Skeletal muscle satellite cell (primary cell): ENCODE measurements around the gene PTPRC.

Experiments used
- H3K27me3 ChIP-seq: 2 replicates; pipeline ENCODE4 v1.7.0; 2013; ENCODE audit warnings: low read length; ENCODE audit not compliant: control insufficient read depth, insufficient read depth
- H3K36me3 ChIP-seq: 2 replicates; pipeline ENCODE4 v1.7.0; 2013; ENCODE audit warnings: mild to moderate bottlenecking, control low read depth, low read length; ENCODE audit not compliant: insufficient read depth
- H3K4me1 ChIP-seq: 2 replicates; pipeline ENCODE4 v1.7.0; 2013; ENCODE audit warnings: low read length; ENCODE audit not compliant: control insufficient read depth, insufficient read depth
- H3K4me2 ChIP-seq: 2 replicates; pipeline ENCODE4 v1.7.0; 2013; ENCODE audit warnings: mild to moderate bottlenecking, low read length
- H3K4me3 ChIP-seq: 2 replicates; pipeline ENCODE4 v1.7.0; 2013; ENCODE audit warnings: low read length
- H3K9ac ChIP-seq: 2 replicates; pipeline ENCODE4 v1.7.0; 2013; ENCODE audit warnings: mild to moderate bottlenecking, low read depth, low read length, moderate library complexity
- H3K9me3 ChIP-seq: replicated peaks from 2 replicates; pipeline ENCODE4 v1.7.0; 2013; ENCODE audit warnings: mild to moderate bottlenecking, control low read depth, low read length

Gene PTPRC

DNA sequence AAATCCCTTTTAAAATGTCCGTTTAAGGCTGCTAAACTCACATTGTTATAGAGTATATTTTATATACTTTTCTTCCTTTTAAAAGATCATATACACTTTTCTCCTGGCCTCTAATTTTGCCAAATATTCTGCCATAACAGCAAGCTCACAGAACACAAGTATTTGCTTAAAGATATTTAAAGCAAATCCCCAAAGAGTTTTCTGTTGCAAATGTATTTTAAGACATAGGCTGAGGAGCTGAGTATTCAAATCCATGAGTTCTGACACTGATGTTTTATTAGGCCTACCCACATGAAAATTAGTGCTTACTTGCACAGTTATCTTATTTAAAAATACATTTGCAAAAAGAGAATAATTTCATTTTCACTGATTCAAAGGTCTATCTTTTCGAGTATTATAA is 1.7 kb upstream of the PTPRC start:
- Histone ChIP-seq H3K27me3 (no peaks in the 10 kb centered on the region), H3K9me3 (no peaks in the 10 kb centered on the region), H3K4me3 (no peak overlapping the region), H3K36me3 (no peaks in the 10 kb centered on the region), H3K4me1 (peaks cover 10% of the 10 kb centered on the region), H3K9ac (no peak overlapping the region), H3K4me2 (no peak overlapping the region)

DNA sequence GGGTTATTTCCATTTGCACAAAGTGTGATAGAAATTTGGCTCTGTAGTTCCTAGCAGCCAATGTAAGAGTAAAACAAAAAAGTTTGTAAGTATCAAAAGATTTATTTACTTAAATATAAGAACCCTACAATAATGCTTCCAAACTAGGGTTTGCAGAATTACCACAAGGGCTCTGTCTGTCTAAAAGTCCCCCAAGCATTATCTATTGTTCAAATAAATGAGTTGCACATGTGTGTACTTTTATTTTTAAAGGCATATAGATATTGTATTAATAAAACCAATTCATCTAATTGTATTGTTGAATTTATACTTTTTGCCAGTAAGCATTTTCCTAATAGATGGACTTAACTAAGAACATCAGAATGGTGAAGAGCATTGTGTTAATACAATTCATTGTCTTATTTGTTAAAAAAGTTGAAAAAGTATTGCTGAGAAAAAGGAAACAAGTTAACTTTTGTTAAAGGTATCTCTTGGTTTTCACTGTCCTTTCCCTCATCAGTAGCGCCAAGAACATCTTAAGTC is 863 bp upstream of the PTPRC start:
- Histone ChIP-seq H3K4me3 (no peak overlapping the region), H3K27me3 (no peaks in the 10 kb centered on the region), H3K4me1 (peaks cover 10% of the 10 kb centered on the region), H3K9me3 (no peaks in the 10 kb centered on the region), H3K4me2 (no peak overlapping the region), H3K36me3 (no peaks in the 10 kb centered on the region), H3K9ac (no peak overlapping the region)

GRCh38 chr1:198638441-198638840 is 399 bp upstream of the PTPRC start:
- H3K4me1 ChIP-seq, result peaks cover 10% of the 10 kb centered on the region
- no peaks in the 10 kb centered on the region for H3K36me3 ChIP-seq
- no peak overlapping the region for H3K4me2 ChIP-seq
- no peaks in the 10 kb centered on the region for H3K27me3 ChIP-seq
- no peaks in the 10 kb centered on the region for H3K9me3 ChIP-seq
- no peak overlapping the region for H3K4me3 ChIP-seq
- H3K9ac ChIP-seq, result no peak overlapping the region

DNA sequence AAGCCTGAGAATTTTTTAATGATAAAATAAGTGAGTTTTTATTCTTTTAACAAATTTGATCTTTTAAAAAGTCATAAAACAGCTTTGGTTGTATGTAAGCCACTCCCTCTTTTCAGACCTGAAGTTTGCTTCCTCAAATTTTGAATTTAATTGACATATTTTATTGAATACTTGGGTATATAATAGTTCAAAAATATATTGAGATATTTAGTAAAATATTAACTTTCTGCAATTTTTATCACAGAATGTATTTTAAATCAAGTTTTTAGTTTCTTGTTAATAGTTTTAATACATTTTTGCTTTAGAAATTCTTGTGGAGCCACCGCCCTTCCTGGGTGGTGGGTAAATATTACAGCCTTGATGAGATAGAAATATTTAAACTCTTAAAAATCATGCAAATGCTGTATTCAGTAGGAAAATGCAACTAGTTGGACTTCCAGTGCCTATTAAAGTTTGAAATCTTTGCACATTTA is 867 bp downstream of the PTPRC start:
- no peaks in the 10 kb centered on the region for H3K36me3 ChIP-seq
- H3K4me2 ChIP-seq, result no peak overlapping the region
- peaks cover 10% of the 10 kb centered on the region for H3K4me1 ChIP-seq
- no peaks in the 10 kb centered on the region for H3K27me3 ChIP-seq
- no peaks in the 10 kb centered on the region for H3K9me3 ChIP-seq
- H3K9ac ChIP-seq, result no peak overlapping the region
- no peak overlapping the region for H3K4me3 ChIP-seq

- no peaks in the 10 kb centered on the region for H3K9me3 ChIP-seq
- no peak overlapping the region for H3K4me3 ChIP-seq
- peaks cover 10% of the 10 kb centered on the region for H3K4me1 ChIP-seq
- no peaks in the 10 kb centered on the region for H3K36me3 ChIP-seq
- H3K4me2 ChIP-seq, result no peak overlapping the region
- H3K9ac ChIP-seq, result no peak overlapping the region
- H3K27me3 ChIP-seq, result no peaks in the 10 kb centered on the region
Observed at GRCh38 chr1:198640174-198640573, 1.3 kb downstream of the PTPRC start.

GRCh38 chr1:198641501-198641900 is 2.7 kb downstream of the PTPRC start:
- Histone ChIP-seq H3K36me3 (no peaks in the 10 kb centered on the region), H3K9me3 (no peaks in the 10 kb centered on the region), H3K9ac (no peak overlapping the region), H3K4me2 (no peak overlapping the region), H3K4me3 (no peak overlapping the region), H3K27me3 (no peaks in the 10 kb centered on the region), H3K4me1 (peaks cover 10% of the 10 kb centered on the region)

DNA sequence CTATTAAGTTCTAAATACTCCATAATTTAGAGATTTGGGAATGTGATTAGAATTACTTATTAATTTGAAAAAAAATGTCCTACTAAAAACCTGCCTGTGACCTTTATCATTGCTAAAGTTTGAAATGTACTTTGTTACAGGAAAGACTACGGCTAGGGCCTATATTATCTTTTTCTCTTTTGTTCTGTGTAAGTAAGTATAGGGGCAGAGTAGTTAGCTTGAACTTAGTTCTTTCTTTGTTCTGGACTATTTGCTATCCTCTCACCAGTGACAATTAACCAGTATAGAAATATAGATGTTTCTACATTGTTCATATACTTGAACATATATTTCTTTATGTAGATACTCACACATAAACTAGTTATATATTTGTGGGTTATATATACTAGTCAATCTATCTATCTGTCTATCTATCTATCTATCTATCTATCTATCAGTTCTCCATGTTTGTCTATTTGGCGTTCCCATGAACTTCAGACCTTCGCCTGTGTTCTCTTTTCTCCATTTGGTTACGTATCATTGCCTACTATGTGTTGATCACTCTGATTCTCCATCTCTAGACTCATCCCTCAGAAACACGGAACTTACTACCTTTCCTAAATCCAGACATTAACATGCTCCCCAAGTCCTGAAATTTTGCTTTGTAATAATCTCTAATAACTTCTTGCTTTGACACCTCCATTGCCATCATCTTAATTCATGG is 3.3 kb downstream of the PTPRC start:
- H3K4me1 ChIP-seq, result peaks cover 10% of the 10 kb centered on the region
- H3K9me3 ChIP-seq, result no peaks in the 10 kb centered on the region
- H3K36me3 ChIP-seq, result no peaks in the 10 kb centered on the region
- H3K4me2 ChIP-seq, result no peak overlapping the region
- H3K4me3 ChIP-seq, result no peak overlapping the region
- H3K27me3 ChIP-seq, result no peaks in the 10 kb centered on the region
- no peak overlapping the region for H3K9ac ChIP-seq

DNA sequence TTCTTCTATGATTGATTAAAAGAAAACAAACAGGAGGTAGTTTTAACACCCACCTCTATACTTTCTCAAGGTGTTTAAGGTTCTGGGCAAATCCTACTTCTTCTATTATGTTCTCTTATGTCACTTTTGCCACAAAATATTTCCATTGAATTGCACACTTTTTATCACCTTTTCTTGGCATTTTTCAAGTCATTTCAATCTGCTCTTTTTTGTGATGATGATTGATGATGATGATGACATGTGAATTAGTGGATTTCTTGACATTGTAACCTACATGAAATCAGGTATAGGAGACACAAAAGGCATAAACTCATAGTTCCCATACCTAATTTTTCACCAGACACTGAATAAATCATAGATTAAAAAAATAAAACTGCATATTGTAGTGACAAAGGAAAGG is 4.1 kb downstream of the PTPRC start:
- Histone ChIP-seq H3K36me3 (no peaks in the 10 kb centered on the region), H3K27me3 (no peaks in the 10 kb centered on the region), H3K9me3 (no peaks in the 10 kb centered on the region), H3K4me2 (no peak overlapping the region), H3K9ac (no peak overlapping the region), H3K4me3 (no peak overlapping the region), H3K4me1 (peaks cover 10% of the 10 kb centered on the region)

DNA sequence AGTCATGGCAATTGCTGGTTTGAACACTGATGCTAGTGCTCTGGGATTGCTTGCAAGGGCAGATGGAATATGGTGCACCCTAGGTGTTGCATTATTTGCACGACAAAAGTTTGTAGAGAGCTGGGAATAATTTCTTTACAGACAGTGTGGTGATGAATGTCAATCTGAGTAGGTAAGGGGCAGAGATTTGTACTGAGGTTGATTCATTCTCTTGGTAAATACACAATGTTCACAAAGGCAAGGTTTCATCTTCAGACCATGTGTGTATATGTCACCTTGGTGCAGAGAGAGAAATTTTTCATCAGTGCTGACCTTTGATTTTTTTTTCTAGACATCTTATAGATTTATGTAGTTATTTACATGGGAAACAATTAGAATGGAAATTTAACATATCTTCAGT is 5.0 kb downstream of the PTPRC start:
- Histone ChIP-seq H3K27me3 (no peaks in the 10 kb centered on the region), H3K4me2 (no peak overlapping the region), H3K36me3 (no peaks in the 10 kb centered on the region), H3K9me3 (no peaks in the 10 kb centered on the region), H3K4me3 (no peak overlapping the region), H3K4me1 (peaks cover 10% of the 10 kb centered on the region), H3K9ac (no peak overlapping the region)

- no peak overlapping the region for H3K4me2 ChIP-seq
- no peaks in the 10 kb centered on the region for H3K9me3 ChIP-seq
- H3K27me3 ChIP-seq, result no peaks in the 10 kb centered on the region
- no peak overlapping the region for H3K9ac ChIP-seq
- H3K36me3 ChIP-seq, result no peaks in the 10 kb centered on the region
- H3K4me3 ChIP-seq, result no peak overlapping the region
- H3K4me1 ChIP-seq, result peaks cover under 1% of the 10 kb centered on the region
Observed at GRCh38 chr1:198647055-198647454, 8.2 kb downstream of the PTPRC start.

GRCh38 chr1:198648592-198648991 is 9.8 kb downstream of the PTPRC start:
- Histone ChIP-seq H3K9ac (no peak overlapping the region), H3K4me1 (no peaks in the 10 kb centered on the region), H3K4me2 (no peak overlapping the region), H3K27me3 (no peaks in the 10 kb centered on the region), H3K36me3 (no peaks in the 10 kb centered on the region), H3K4me3 (no peak overlapping the region), H3K9me3 (no peaks in the 10 kb centered on the region)
